ENCODE results near the gene NOTCH1.

DNA sequence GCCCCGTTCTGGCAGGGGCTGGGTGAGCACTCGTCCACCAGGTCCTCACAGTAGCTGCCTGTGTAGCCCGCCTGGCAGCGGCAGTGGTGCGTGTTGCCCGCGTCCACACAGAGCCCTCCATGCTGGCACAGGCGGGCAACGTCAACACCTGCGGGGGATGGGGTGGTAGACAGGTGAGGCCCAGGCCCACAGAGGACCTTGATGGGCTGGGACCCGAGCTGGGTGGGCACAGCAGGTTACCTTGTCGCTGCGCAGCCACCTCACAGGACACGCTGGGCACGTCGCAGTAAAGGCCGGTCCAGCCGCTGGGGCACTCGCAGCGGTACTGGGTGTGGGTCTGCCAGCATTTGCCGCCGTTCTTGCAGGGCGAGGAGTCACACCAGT, 37.9 kb downstream of the NOTCH1 start:
- no peak for TF ChIP-seq POLR2A (IDR thresholded peaks at IDR 0.05; ENCODE audit: low read length)
- no peak for TF ChIP-seq GATA1 (IDR thresholded peaks at IDR 0.05; ENCODE audit: low read depth, low read length)

All from erythroblast (primary cell).